ENCODE data around the gene KLF1.

GRCh38 chr19:12884202-12884601 is 2.8 kb downstream of the KLF1 start:
- no peak for TF ChIP-seq CTCF (IDR thresholded peaks at IDR 0.05 in 4 of 5, conservative IDR thresholded peaks at IDR 0.05 in 1 of 5)
- TF ChIP-seq POLR2A (IDR thresholded peaks at IDR 0.05) = no peak
